UCSD-AML1 (cell line): Measurements from ENCODE around the gene CAPN15.

Source experiments
- DNase-seq: peaks from one replicate; lab custom pipeline; 2025; ENCODE audit not compliant: unreplicated experiment; lab: John Stamatoyannopoulos, UW

The CAPN15 gene

GRCh38 chr16:575354-576196 is 48.1 kb downstream of the CAPN15 start:
- DNase-seq: no peak

GRCh38 chr16:576197-576822 is 48.8 kb downstream of the CAPN15 start:
- DNase-seq: no peak

GRCh38 chr16:576823-577201 is 49.3 kb downstream of the CAPN15 start:
- no peak for DNase-seq

GRCh38 chr16:577796-578195 is 50.3 kb downstream of the CAPN15 start:
- no peak for DNase-seq

- DNase-seq: no peak
These were observed 50.8 kb downstream of the CAPN15 start for GRCh38 chr16:578232-578869.

- DNase-seq: peak; percentile 40
These were observed 51.4 kb downstream of the CAPN15 start for GRCh38 chr16:578870-579405.

- no peak for DNase-seq
These were observed 52.8 kb downstream of the CAPN15 start for GRCh38 chr16:580141-580945.

GRCh38 chr16:580946-581498 is 53.5 kb downstream of the CAPN15 start:
- DNase-seq: no peak

GRCh38 chr16:582218-582613 is 54.7 kb downstream of the CAPN15 start:
- DNase-seq: no peak

GRCh38 chr16:582614-583331 is 55.3 kb downstream of the CAPN15 start:
- DNase-seq: no peak

GRCh38 chr16:583470-583814 is 55.9 kb downstream of the CAPN15 start:
- no peak for DNase-seq

GRCh38 chr16:583815-584591 is 56.5 kb downstream of the CAPN15 start:
- no peak for DNase-seq

GRCh38 chr16:585351-585750 is 57.8 kb downstream of the CAPN15 start:
- DNase-seq: no peak

- no peak for DNase-seq
These were observed 58.6 kb downstream of the CAPN15 start for GRCh38 chr16:586047-586644.

- DNase-seq: no peak
These were observed 59.4 kb downstream of the CAPN15 start for GRCh38 chr16:586645-587590.

- DNase-seq: peak; percentile 56
These were observed 61.1 kb downstream of the CAPN15 start for GRCh38 chr16:588639-588888.

GRCh38 chr16:588889-589657 is 61.6 kb downstream of the CAPN15 start:
- peak; percentile 97 for DNase-seq
